NCI-H2196 treated with DMSO at 0.1 percent for 48 hours (cell line): ENCODE results near the gene HIVEP1.

Source experiments
- DNase-seq: peaks from one replicate; lab custom pipeline; 2025; ENCODE audit not compliant: unreplicated experiment; lab: John Stamatoyannopoulos, UW

Gene HIVEP1

DNA sequence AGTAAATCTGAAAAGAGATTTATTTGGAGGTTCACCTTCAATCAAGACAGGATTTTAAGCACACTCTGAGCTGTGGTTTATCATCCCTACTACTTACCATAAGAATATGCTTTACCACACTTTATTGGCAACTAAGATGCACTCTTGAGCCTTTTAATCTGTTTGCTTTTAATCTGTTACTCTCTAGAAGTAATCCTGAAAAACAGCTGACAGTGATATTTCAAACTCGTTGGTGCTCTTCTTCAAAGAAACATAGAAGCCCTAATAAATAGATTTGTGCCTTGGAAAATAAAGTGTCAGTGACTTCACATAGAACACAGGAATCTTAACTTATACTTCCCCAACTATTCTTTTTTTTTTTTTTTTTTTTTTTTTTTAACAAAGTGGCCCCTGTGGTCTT, 102.9 kb downstream of the HIVEP1 start:
- DNase-seq = no peak

DNA sequence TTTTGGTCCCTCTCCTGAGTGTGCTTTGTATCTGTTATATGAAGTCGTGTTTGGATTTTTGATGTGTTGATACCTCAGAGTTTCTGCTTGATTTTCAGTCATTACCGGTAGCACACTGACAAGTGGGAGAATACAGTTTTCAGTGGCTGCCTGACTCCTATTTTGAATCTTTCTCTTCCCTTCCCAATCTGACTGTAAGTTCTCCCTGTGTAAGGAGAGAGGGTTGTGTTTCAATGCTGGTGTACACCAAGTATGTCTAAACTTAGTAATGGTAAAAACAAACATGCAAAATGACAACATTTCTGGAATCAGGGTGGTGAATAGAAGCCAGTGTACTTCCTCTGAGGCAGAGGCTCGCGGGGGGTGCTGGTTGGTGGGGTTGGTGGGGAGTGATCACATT, 103.4 kb downstream of the HIVEP1 start:
- DNase-seq = no peak

DNA sequence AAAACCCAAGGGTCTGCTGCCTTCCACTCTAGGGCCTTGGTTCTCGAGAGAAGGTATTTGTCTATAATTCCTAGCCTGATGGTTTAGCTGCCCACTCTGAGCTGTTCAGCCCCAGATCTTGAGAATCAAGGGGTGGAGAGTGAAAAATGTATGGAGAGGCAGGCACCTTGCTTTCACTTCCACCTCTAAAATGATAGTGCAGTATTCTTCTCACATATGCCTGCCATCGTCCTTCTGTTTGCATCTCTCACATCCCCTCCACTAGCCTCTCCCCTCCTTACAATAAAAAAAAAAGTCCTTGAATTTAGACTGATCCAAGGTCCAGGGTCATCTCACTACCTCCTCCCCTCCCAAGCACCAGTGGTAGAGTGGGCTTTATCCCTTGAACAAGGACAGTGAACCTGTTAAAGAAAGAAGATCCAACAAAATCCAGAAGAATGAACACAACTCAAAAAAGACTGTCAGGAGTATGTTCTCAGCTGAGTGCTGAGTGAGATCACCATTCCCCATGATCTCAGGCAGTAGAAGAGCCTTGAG, 104.2 kb downstream of the HIVEP1 start:
- DNase-seq = no peak

DNA sequence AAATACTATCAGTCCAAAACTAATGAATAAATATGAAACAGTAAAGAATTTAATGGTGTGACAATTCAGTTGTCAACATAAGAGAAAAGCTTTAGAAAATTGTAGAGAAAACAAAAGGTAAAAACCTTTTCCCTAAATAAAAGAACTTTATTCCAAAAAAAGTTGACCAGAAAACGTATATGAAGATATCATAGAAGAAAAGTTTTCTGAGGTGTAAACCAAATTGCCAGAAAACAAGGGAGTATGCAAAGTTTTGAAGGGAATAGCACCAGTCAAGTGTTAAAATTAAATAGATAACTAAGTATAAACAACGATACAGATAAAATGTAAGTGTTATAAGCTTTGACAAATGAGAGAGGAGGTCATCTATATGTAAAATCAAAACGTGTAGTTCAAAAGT, 104.9 kb downstream of the HIVEP1 start:
- no peak for DNase-seq

DNA sequence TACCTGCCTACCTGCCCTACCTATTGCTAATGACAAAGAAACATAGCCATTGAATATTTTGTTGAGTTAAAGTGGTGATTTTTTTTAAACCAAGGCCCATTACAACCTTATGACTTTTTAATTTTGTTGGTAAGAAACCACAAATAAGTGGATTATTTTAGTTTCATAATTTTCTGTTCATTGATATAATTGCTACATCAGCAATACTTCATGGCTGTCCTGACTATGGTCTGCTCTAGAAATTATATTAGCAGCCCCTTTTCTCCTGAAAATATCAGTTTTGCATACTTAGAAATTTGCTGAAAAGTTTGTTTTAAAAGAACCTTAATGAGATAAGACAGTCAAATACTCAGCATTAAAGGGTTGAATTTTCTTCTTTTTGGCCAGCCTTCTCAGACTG, 106.5 kb downstream of the HIVEP1 start:
- DNase-seq = no peak

DNA sequence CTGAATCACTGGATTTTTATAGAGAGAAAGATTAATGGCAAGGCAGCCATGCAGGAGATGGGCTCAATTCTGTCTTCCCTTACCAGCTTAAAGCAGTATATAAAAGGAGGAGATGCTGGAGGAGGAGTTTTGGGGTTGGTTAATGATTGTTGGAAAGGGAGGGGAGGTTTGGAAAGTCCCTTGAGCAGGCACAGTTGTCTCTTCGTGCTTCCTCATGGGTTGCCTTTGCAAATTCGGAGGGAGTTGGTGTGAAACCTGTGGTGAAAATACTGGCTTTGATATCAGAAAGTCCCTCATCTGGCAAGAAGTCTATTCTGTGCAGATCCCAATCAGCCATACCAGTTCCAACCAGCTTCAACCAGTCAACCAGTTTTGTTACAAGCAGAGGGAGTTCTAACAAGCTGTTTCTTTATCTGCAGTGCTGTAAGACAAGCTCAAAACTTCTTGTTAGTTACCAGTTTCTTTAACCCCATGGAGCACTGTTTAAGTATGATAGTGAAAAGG, 107.0 kb downstream of the HIVEP1 start:
- DNase-seq = no peak

DNA sequence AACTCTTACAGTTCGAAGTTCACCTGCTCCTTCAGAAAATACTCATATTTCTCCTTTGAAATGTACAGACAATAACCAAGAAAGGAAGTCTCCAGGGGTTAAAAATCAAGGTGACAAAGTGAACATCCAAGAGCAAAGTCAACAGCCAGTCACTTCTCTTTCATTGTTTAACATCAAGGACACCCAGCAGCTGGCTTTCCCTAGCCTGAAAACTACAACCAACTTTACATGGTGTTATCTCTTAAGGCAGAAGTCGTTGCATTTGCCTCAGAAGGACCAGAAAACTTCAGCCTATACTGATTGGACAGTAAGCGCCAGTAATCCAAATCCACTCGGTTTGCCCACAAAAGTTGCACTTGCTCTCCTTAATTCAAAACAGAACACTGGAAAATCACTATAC, 113.3 kb downstream of the HIVEP1 start:
- DNase-seq = no peak

DNA sequence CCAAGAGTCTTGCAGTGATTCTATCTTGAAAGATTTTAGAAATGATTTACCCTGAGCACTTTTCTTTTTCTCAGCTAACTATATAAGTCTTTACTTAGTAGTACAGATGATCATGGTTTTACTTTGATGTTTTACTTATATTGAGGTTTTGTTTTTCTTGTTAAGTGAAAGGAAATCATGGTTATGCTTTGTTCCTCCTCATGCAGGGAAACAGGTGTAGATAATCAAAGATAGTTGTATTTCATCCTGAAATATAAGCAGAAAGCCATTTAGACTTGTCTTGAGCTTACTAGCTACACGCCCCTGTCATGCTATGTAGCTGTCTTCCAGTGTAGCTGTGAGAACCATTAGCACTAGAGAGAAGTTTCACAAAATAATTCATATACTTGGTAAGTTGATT, 113.9 kb downstream of the HIVEP1 start:
- no peak for DNase-seq

DNA sequence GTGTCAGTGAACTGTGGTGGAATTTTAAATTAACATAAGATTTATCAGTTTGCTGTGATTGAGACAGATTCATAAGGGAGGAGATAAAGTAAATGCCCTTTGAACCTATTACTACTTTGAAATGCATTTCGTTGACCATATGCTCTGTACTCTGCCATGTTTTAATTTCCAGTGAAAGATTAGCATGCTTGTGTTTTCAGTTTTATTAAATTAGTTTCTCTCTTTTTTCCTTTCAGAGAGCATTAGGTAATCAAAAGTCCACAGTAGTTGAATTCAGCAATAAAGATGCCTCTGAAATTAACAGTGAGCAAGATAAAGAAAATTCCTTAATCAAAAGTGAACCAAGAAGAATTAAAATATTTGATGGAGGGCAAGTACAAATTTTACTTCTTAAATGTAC, 117.4 kb downstream of the HIVEP1 start:
- DNase-seq = no peak

DNA sequence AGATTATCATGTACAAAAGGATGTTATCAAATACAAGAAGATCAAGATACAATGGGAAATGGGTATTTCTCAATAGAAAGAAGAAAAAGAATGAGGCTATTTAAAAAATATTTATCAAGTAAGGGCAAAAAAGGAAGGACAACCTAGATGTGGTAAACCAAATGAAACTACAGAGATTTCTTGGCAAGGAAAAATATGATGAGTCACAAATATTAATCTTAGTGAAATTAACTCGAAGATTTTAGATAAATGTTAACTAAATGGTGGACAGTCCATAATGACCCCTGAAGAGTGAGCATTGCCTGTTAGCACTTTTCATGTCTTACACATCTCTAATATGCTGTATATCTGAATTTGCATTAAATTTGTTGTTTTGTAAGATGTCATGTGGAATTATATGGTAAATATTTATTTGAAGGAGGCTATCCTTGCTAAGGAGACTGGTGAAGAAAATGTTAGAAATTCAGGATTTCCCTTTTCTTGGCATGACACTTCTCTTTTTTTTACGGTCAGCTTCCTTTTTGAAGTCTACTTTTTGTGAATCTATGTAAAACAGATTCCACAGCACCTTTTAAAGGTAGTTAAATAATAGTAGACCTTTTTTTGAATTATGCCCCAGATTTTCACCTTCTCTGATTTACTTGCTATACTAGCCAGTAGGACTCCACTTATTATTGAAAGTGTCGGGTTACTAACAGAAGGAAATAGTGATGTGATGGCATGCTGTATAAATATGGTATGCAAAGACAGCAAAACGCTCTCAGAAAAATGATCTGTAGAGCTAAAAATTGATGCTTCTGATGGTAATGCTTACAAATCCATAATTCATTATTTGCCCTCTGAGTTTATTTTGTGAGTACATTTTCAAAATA, 120.5 kb downstream of the HIVEP1 start:
- DNase-seq = no peak

DNA sequence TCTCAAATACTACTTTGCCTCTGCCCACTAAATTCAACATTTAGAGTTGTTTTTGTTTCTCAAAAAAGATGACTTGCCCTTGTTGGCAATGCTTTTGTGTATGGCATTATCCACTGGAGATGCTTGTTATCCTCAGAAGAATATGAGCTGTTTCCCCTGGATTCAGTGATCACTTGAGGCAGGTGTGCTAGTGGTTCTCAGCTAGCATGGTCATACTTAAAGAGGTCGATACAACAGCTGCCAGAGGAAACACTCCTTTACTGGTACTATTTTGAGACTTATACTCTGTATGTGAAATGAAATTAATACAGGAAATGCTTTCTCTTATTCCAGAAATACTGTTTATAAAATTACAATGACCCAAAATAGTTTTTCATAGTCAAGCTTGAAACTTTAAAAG, 122.5 kb downstream of the HIVEP1 start:
- no peak for DNase-seq

DNA sequence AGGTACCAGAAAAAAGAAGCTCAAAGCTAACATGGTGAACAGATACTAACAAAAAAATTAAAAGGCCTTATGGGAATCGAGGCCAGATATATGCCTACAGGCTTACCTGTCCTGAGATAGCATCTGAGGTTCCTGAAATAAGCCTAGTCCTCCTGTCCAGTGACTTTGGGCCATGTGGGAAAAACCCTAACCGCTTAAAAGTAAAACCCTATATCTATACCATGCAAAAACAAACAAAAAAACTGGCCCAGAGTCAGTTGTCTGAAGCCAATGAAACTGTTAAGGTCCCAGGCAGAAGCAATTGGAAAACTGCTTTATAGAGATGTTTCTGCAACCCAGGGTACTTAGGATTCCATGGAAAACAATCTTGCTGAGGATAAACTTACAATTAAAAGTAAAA, 122.9 kb downstream of the HIVEP1 start:
- no peak for DNase-seq

DNA sequence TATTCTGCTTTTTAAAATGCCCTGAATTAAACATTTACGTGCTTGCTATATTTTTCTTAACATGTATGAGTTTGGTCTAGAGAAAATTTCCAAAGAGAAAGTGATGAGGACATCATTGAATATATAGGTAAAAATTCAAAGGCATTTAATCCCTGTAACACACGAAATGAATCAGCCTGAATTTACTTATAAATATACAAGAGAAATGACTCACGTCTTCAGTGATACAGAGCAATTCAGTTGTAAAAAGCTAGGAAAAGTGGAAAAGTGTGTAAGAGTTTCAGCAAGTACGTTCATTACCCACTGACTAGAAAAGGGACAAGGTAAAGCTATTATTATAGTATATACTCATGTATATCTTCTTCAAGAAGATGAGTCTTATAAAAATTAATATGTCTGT, 124.8 kb downstream of the HIVEP1 start:
- DNase-seq = no peak

DNA sequence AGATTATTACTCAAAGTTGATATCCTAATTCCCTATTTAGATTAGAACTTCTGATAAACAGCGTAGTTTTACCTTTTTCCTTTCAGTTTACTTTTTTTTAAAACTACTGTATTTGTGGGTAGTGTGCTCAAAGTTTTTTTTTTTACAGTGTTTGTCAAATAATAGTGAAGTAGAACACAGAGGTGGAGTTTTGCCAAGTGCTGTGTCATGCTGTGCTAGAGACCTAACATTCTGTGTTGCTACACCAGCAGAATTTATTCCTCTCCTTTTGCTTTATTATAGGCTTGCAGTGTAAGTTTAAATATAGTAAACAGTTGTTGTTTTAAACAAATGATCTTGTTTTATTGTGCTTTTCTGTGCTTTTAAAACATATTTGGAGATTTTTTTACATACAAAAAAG, 125.4 kb downstream of the HIVEP1 start:
- no peak for DNase-seq

DNA sequence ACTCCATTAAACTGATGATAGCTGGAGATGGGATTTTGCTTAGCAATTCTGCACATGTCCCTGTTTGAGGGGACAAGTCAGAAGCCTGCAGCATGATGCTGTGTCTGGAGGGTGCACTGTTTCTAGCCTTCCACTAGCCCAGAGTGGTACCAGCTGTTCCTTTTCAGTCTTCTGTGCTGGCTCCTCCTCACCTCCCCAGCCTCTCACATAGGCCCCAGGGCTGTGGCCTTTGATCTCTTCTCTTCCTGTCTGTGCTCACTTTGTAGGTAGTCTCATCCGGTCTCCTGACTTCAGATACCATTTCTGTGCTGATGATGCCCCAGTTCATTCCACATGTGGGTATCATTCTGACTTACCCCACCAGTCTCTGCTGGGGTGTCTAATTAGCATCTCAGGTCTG, 126.3 kb downstream of the HIVEP1 start:
- DNase-seq = no peak

DNA sequence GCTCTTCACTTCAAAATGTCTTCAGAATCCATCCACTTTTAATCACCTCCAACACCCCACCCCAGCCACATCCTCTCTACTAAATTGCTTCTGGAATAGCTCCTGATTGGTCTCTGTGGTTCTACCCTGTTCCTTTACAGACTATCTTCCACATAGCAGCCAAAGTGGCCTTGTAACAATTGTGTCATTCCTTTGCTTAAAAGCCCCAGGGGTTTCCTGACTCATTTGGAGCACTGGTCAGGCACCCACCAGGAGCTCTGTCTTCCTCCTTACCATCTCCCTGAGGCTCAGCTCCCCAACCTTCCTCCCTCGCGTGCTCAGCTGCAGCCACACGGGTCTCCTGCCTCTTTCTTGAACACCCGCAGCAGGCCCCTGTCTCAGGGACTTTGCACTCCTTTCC, 126.8 kb downstream of the HIVEP1 start:
- no peak for DNase-seq

DNA sequence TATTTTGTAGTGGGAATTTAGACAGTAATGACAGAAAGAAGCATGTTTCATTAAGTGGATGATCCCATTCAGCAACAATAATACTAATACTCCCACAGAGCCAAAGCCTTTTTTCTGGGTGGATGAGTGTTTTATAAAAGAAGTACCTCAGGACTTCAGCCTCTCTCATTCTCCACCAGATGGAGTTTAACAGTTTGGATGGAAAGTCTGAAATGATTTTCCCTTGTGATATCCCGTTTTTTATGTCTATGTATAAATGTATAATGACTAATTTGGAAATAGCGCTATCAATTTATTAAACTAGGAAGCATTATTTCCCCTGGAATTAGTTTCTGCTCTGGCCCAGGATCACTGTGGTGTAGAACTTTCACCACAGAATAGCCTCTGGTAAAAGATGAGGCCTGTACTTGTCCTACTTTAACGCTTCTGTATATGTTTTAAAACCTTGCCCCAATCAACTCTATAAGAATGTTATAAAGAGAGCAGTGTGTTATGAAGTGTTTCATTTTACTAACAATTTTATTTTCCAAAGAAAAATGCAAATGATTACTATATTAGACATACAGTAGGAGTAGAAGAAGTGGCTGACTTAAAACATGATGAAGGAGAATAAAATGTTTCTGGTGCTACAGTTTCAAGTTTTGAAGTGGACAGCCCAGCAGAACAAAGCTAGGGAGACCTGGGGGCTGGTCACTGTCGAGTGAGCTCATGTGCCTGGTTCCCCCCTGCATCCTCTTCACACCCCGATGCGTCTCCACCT, 135.6 kb downstream of the HIVEP1 start:
- no peak for DNase-seq

DNA sequence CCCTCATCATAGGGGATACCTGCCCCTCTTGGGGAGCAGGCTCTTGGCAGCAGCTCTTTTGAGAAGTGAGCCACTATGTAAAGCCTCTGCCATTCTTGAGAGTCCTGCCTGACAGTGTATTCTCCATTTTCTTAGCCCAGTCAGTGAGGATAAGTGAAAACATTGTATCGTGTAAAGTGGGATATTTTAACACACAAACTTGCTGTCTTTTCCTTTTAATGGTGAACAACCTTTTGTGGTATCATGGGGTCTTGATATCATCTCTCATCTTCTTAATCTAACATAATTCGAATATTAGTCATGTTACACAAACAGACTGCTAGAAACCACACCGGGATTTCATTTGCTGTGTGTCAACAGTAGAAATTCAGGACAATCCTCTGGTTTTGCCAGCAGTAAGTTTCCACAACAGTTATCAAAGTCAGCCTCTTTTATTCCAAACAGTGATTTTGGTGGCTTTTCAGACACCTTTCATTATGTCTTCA, 136.2 kb downstream of the HIVEP1 start:
- no peak for DNase-seq

DNA sequence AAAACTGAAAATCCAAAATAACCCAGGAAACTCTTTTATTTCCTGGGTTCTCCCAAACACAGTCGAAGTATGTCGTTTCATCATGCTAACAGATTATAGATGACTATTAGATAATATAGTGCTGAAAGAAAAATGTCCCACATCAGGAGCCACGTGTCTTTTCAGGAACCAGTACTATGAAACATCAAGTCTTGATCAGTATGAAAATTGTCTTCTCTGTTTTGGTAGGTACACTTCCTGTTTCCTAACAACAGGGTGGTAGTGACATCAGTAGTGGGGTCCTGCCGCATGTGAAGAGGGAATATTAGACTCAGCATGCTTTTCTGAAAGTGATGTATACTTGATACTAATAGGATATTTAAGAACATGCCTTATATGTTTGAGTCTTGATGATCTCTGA, 136.7 kb downstream of the HIVEP1 start:
- DNase-seq = no peak

DNA sequence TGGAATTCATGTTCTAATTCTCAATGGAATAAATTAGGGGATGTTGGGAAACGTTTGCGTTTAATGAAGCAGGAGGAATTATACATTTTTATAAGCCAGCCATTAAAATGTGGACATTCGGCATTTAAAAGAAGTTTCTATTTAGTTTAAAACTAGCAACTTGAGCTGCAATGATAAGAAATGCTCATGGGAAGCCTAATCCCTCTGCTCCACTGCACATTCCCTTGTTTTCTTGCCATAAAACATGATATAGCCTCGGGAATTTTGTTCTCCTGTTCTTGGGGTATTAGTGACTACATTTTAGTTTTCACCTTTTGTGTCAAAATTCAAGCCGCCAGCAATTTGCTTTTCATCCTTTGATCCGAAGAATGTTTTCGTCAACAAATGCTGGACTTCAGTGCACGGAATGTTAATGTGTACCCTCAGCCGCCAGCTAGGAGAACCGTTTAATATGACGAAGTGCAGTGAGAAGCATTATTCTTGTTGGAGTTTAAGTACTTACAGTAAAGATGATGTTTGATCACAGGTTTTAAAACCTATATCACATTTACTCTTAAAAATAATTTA, 137.9 kb downstream of the HIVEP1 start:
- DNase-seq = no peak

DNA sequence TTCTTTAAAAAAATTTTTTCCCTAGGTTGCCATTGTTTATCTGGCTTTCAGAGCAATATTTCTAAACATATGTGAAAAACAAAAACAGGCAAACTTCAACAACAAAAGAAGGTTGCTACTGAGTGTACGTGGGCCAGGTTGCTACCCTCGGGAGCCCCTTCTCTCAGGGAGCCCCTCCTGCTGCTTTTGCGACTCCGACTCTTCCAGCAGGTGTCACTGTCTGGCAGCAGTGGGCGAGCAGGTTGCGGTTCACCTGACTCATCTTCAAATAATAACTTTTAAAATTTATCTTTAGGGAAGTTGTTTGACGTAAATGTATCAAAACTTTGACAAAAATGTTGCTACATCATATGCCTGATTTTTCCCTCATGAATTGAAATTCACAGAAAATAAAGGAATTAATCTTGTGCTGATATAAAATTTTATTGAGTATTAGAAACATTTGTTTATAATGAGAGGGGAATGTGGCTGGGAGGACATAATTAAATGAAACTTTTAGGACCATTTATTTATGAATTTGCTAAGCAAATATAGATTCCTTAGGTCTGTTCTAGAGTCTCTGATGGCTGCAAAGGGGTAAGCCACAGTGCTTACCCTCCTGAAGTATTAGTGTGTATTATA, 138.8 kb downstream of the HIVEP1 start:
- no peak for DNase-seq
